ENCODE measurements around the gene CEP55. TPM values are rescaled to one million over a fixed set of nuclear protein-coding genes. Genes with fewer than 3 reads are reported as not detected.

CEP55 gene
- total RNA-seq, 1 donor from 2014 or later: 0.53 TPM

DNA sequence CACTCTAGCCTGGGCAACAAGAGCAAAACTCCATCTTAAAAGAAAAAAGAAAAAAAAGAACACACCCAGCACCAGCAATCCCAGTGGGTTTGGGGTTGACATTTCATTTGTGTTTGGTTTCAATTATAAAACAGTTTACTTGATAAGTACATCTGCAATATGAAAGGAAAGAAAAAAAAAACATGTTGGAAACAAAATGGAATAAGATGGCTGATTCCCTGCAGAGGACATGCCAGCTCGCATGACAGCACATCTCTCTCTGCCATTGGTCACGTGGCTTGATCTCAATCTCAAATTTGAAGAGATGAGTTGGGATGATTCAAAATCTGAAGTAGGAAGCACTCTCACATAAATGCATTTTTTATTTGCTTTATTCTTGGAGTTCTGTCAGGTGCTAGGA lies 42.3 kb upstream of the CEP55 start:
- DNase-seq (ENCODE audit: low read depth) (no peak), FAIRE-seq (no peak)
- peaks cover 20% of the 10 kb centered on the region for H3K36me3 ChIP-seq (ENCODE audit: control insufficient read depth, insufficient read depth, low read length)
- H3K27me3 ChIP-seq (ENCODE audit: control insufficient read depth, insufficient read depth, low read length): no peaks in the 10 kb centered on the region
- TF ChIP-seq CTCF (IDR thresholded peaks at IDR 0.05; ENCODE audit: insufficient read depth, low read length, severe bottlenecking): no peak
- no peak overlapping the region for H3K4me3 ChIP-seq (ENCODE audit: low read depth, low read length)

GRCh38 chr10:93454736-93455135 lies 41.7 kb upstream of the CEP55 start:
- no peak overlapping the region for H3K4me3 ChIP-seq (ENCODE audit: low read depth, low read length)
- DNase-seq (ENCODE audit: low read depth) (no peak), FAIRE-seq (no peak)
- H3K27me3 ChIP-seq (ENCODE audit: control insufficient read depth, insufficient read depth, low read length): no peaks in the 10 kb centered on the region
- peaks cover 22% of the 10 kb centered on the region for H3K36me3 ChIP-seq (ENCODE audit: control insufficient read depth, insufficient read depth, low read length)
- TF ChIP-seq CTCF (IDR thresholded peaks at IDR 0.05; ENCODE audit: insufficient read depth, low read length, severe bottlenecking): no peak

- H3K27me3 ChIP-seq (ENCODE audit: control insufficient read depth, insufficient read depth, low read length): no peaks in the 10 kb centered on the region
- no peak overlapping the region for H3K4me3 ChIP-seq (ENCODE audit: low read depth, low read length)
- FAIRE-seq (no peak), DNase-seq (ENCODE audit: low read depth) (no peak)
- peaks cover 23% of the 10 kb centered on the region for H3K36me3 ChIP-seq (ENCODE audit: control insufficient read depth, insufficient read depth, low read length)
- no peak for TF ChIP-seq CTCF (IDR thresholded peaks at IDR 0.05; ENCODE audit: insufficient read depth, low read length, severe bottlenecking)
Observed at GRCh38 chr10:93456480-93456879, 39.9 kb upstream of the CEP55 start.

DNA sequence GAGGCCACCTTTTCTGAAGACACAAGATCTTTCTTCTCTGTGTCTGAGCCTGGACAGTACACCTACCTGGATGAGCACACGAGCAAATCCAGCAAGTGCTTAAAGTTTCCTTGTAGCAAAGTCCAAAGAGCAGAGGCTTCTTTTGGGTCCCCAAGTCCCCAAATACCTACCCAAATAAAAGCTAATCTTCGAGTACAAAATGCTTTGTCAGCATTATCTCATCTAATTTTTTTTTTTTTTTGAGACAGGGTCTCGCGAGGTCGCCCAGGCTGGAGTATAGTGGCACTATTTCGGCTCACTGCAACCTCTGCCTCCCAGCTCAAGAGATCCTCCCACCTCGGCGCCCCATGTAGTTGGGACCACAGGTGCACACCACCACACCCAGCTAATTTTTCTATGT lies 38.9 kb upstream of the CEP55 start:
- DNase-seq (ENCODE audit: low read depth) (no peak), FAIRE-seq (no peak)
- no peak overlapping the region for H3K4me3 ChIP-seq (ENCODE audit: low read depth, low read length)
- peaks cover 21% of the 10 kb centered on the region for H3K36me3 ChIP-seq (ENCODE audit: control insufficient read depth, insufficient read depth, low read length)
- no peak for TF ChIP-seq CTCF (IDR thresholded peaks at IDR 0.05; ENCODE audit: insufficient read depth, low read length, severe bottlenecking)
- H3K27me3 ChIP-seq (ENCODE audit: control insufficient read depth, insufficient read depth, low read length): no peaks in the 10 kb centered on the region

DNA sequence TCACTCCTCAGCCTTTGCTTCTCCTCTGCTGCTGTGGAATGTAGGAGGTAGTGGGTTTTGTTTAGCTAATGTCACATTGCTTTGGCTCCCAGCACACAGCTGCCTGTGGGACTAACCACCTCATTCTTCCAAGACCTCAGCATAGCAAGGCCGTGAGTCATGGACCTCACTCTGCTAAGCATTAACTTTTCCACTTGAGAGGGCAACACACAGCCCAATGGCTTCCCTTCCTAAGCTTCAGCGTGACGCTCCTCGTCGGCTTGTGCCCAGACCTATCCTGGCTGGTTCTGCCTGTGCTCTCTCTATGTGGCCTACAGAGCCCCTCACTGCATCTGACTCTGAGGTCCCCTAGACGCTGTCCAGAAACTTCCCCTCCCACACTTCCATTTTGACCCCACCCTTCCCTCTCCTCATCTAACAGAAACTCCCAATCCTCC lies 37.6 kb upstream of the CEP55 start:
- H3K36me3 ChIP-seq (ENCODE audit: control insufficient read depth, insufficient read depth, low read length): peaks cover 21% of the 10 kb centered on the region
- H3K4me3 ChIP-seq (ENCODE audit: low read depth, low read length): no peak overlapping the region
- peak; percentile 96 for FAIRE-seq
- no peaks in the 10 kb centered on the region for H3K27me3 ChIP-seq (ENCODE audit: control insufficient read depth, insufficient read depth, low read length)
- DNase-seq (ENCODE audit: low read depth): peak; percentile 98
- no peak for TF ChIP-seq CTCF (IDR thresholded peaks at IDR 0.05; ENCODE audit: insufficient read depth, low read length, severe bottlenecking)

DNA sequence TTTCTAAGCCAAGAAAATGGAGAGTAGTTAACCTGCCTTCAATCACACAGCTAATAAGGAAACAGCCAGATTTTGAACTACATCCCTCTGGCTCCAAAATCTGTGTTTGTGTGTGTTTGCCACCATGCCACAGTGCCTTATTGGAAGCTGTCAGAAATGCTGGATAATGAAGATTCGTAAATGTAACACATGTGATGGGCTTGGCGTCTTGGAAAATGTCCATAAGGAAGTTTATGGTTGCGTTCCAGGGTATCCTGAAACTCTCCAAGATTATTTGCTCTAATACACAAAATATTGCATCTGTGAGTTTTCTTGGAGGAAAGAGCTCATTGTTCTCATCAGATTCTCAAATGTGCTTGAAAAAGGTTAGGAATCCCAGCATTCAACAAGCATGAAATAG lies 36.9 kb upstream of the CEP55 start:
- Histone ChIP-seq H3K4me3 (ENCODE audit: low read depth, low read length) (no peak overlapping the region), H3K27me3 (ENCODE audit: control insufficient read depth, insufficient read depth, low read length) (no peaks in the 10 kb centered on the region), H3K36me3 (ENCODE audit: control insufficient read depth, insufficient read depth, low read length) (peaks cover 20% of the 10 kb centered on the region)
- FAIRE-seq: no peak
- DNase-seq (ENCODE audit: low read depth): no peak
- no peak for TF ChIP-seq CTCF (IDR thresholded peaks at IDR 0.05; ENCODE audit: insufficient read depth, low read length, severe bottlenecking)

Measured in bronchial epithelial cell (primary cell).